HG03066 (cell line): Measurements from ENCODE around the gene TSPAN33.
"Not testable (repeated sequence)": the region's sequence is repeated elsewhere in the genome, so short reads cannot be mapped to it uniquely, and the experiment has no call there.

Experiments used
- ATAC-seq: cut with Tn5 transposase; IDR thresholded peaks from one replicate; pipeline ENCODE4 v1.9.1; 2021; ENCODE audit warnings: low read depth; ENCODE audit not compliant: unreplicated experiment

The TSPAN33 gene

GRCh38 chr7:129169171-129169671 lies 24.7 kb downstream of the TSPAN33 start:
- no peak for ATAC-seq

- peak; percentile 69 for ATAC-seq
Observed at GRCh38 chr7:129169686-129170440, 25.4 kb downstream of the TSPAN33 start.

- no peak for ATAC-seq
Observed at GRCh38 chr7:129170441-129171021, 26.0 kb downstream of the TSPAN33 start.

- ATAC-seq, result not testable (repeated sequence)
Observed at GRCh38 chr7:129173861-129174260, 29.4 kb downstream of the TSPAN33 start.

- no peak for ATAC-seq
Observed at GRCh38 chr7:129176916-129177710, 32.6 kb downstream of the TSPAN33 start.

GRCh38 chr7:129184981-129185670 lies 40.6 kb downstream of the TSPAN33 start:
- no peak for ATAC-seq

GRCh38 chr7:129186749-129187260 lies 42.3 kb downstream of the TSPAN33 start:
- no peak for ATAC-seq

GRCh38 chr7:129187681-129188371 lies 43.3 kb downstream of the TSPAN33 start:
- no peak for ATAC-seq

- ATAC-seq, result no peak
Observed at GRCh38 chr7:129188372-129188891, 43.9 kb downstream of the TSPAN33 start, which contains the start of gene SMO. Gene SMO, plus strand, starts transcription at chr7:129188633. Its CDS starts 519 bp downstream, at chr7:129189152.

- no peak for ATAC-seq
Observed at GRCh38 chr7:129188892-129189660, 44.6 kb downstream of the TSPAN33 start.

GRCh38 chr7:129189661-129190310 lies 45.3 kb downstream of the TSPAN33 start:
- no peak for ATAC-seq

GRCh38 chr7:129191272-129191671 lies 46.8 kb downstream of the TSPAN33 start:
- ATAC-seq, result no peak

GRCh38 chr7:129193892-129194291 lies 49.4 kb downstream of the TSPAN33 start:
- no peak for ATAC-seq

- no peak for ATAC-seq
Observed at GRCh38 chr7:129197771-129198170, 53.3 kb downstream of the TSPAN33 start.

GRCh38 chr7:129199406-129199805 lies 54.9 kb downstream of the TSPAN33 start:
- ATAC-seq, result no peak

- no peak for ATAC-seq
Observed at GRCh38 chr7:129202058-129202777, 57.7 kb downstream of the TSPAN33 start.

- ATAC-seq, result no peak
Observed at GRCh38 chr7:129203050-129203741, 58.7 kb downstream of the TSPAN33 start.
